Kidney (tissue), 14 donors: ENCODE data around the gene SLC20A1. TPM values are rescaled to one million over a fixed set of nuclear protein-coding genes. Genes with fewer than 3 reads are reported as not detected.

Experiments used
- DNase-seq, 5 donors: peaks; one replicate each; pipeline ENCODE4 v3.0.0-alpha.2; 2013 to 2020
- FAIRE-seq: peaks from 2 replicates; lab custom pipeline; 2012; peaks lifted over from hg19 to GRCh38; lab: Jason Lieb, UNC
- H3K27ac ChIP-seq, 2 donors: one replicate each; pipeline ENCODE4 v1.7.0; 2013; ENCODE audit warnings: low read depth in 2 of 2, low read length in 2 of 2, inconsistent platforms in 1 of 2
- H3K27me3 ChIP-seq: one replicate; pipeline ENCODE4 v1.7.1; 2013; ENCODE audit warnings: low read length, inconsistent platforms; ENCODE audit not compliant: control insufficient read depth, insufficient read depth
- H3K36me3 ChIP-seq, 3 donors: one replicate each; pipeline versions ENCODE4 v1.7.0 to v1.7.1; 2013; ENCODE audit warnings: low read length in 3 of 3, control low read depth in 1 of 3, inconsistent platforms in 1 of 3; ENCODE audit not compliant: insufficient read depth in 3 of 3, control insufficient read depth in 2 of 3
- H3K4me1 ChIP-seq, 3 donors: one replicate each; pipeline versions ENCODE4 v1.7.0 to v1.7.1; 2013; ENCODE audit warnings: low read length in 3 of 3, inconsistent platforms in 1 of 3, low read depth in 1 of 3; ENCODE audit not compliant: control insufficient read depth in 2 of 3, insufficient read depth in 2 of 3
- H3K4me3 ChIP-seq, 3 donors: one replicate each; pipeline versions ENCODE4 v1.7.0 to v1.8.1; 2013; ENCODE audit warnings: low read length in 3 of 3, control low read depth in 1 of 3, inconsistent platforms in 1 of 3
- H3K9ac ChIP-seq, 3 donors: one replicate each; pipeline versions ENCODE4 v1.7.0 to v1.7.1; 2013; ENCODE audit warnings: low read length in 3 of 3, control low read depth in 1 of 3, inconsistent platforms in 1 of 3
- H3K9me3 ChIP-seq, 3 donors: one replicate each; pipeline versions ENCODE4 v1.7.0 to v1.7.1; 2013; ENCODE audit warnings: low read length in 3 of 3, control low read depth in 1 of 3, inconsistent platforms in 1 of 3; ENCODE audit not compliant: control insufficient read depth in 2 of 3, insufficient read depth in 1 of 3
- CTCF ChIP-seq: IDR thresholded peaks from 3 replicates; pipeline ENCODE4 v1.5.1; 2012; ENCODE audit warnings: mild to moderate bottlenecking, moderate library complexity, borderline replicate concordance; ENCODE audit not compliant: insufficient read depth; ENCODE audit errors: extremely low read depth
- intact Hi-C: fragments of 100-400 bp; cut with DNase I; formaldehyde crosslinking; loops from one replicate; pipeline ENCODE4 v1.11.1; 2022
- polyA plus RNA-seq: library from polyadenylated mRNA; stranded (reverse); fragments of 350-450 nt; fragmentation: Illumina TruSeq; extraction: RNeasy Lipid Tissue Mini Kit (QIAGEN cat#74804); gene quantifications from one replicate; pipeline ENCODE4 v1.2.3, GENCODE V29; 2014; ENCODE audit warnings: low read depth, low replicate concordance; ENCODE audit not compliant: insufficient read depth
- total RNA-seq: library from RNA; stranded (reverse); fragmentation: NEBNext Ultra II Directional; extraction: Animal tissue kit (Norgen Biotek cat#: 25700); gene quantifications from one replicate; pipeline ENCODE4 v1.2.1, GENCODE V29; 2021
- donor health status: control.
- donor health status: control.
- donor health status: control.
- donor health status: control.
- donor health status: control.
- donor health status: DM: yes; HTN: yes; CAD: no.
- donor health status: Normal renal cell carcinoma (clear cell type).

SLC20A1 gene
- total and polyA plus RNA-seq, 2 donors from 2014 or later: 10.4 to 46.2 TPM

GRCh38 chr2:112600634-112601033 is 45.1 kb upstream of the SLC20A1 start:
- H3K36me3 ChIP-seq: no peaks in the 10 kb centered on the region
- no peak for TF ChIP-seq CTCF
- no peak overlapping the region for H3K27ac ChIP-seq
- no peak overlapping the region for H3K4me3 ChIP-seq
- no peaks in the 10 kb centered on the region for H3K9me3 ChIP-seq
- peaks cover 0 to 3% (median 0%) of the 10 kb centered on the region in 3 donors for H3K4me1 ChIP-seq
- intact Hi-C loops: loop anchor here (10.0 kb wide), 1 partner anchor 124 kb away; the partner anchor contains the start of gene NT5DC4
- no peaks in the 10 kb centered on the region for H3K27me3 ChIP-seq
- FAIRE-seq (no peak), DNase-seq (no peak)
- no peak overlapping the region for H3K9ac ChIP-seq

GRCh38 chr2:112601754-112602153 is 44.0 kb upstream of the SLC20A1 start:
- no peak for TF ChIP-seq CTCF
- H3K4me3 ChIP-seq: no peak overlapping the region
- intact Hi-C loops: loop anchor here (10.0 kb wide), 1 partner anchor 123 kb away; the partner anchor contains the start of gene NT5DC4
- no peak overlapping the region for H3K9ac ChIP-seq
- no peak for FAIRE-seq
- no peaks in the 10 kb centered on the region for H3K9me3 ChIP-seq
- no peak overlapping the region for H3K27ac ChIP-seq
- no peak for DNase-seq
- no peaks in the 10 kb centered on the region for H3K36me3 ChIP-seq
- no peaks in the 10 kb centered on the region for H3K27me3 ChIP-seq
- peaks cover 0 to 3% (median 0%) of the 10 kb centered on the region in 3 donors for H3K4me1 ChIP-seq

GRCh38 chr2:112602917-112603316 is 42.8 kb upstream of the SLC20A1 start:
- no peaks in the 10 kb centered on the region for H3K36me3 ChIP-seq
- H3K4me3 ChIP-seq: no peak overlapping the region
- intact Hi-C loops: loop anchor here (10.0 kb wide), 1 partner anchor 122 kb away; the partner anchor contains the start of gene NT5DC4
- no peak overlapping the region for H3K27ac ChIP-seq
- FAIRE-seq: no peak
- no peak for DNase-seq
- H3K9ac ChIP-seq: no peak overlapping the region
- H3K27me3 ChIP-seq: no peaks in the 10 kb centered on the region
- H3K4me1 ChIP-seq: peaks cover 0 to 3% (median 0%) of the 10 kb centered on the region in 3 donors
- no peak for TF ChIP-seq CTCF
- H3K9me3 ChIP-seq: no peaks in the 10 kb centered on the region

GRCh38 chr2:112603731-112604130 is 42.0 kb upstream of the SLC20A1 start:
- no peak overlapping the region for H3K27ac ChIP-seq
- intact Hi-C loops: loop anchor here (10.0 kb wide), 1 partner anchor 121 kb away; the partner anchor contains the start of gene NT5DC4

More at GRCh38 chr2:112603731-112604130, 42.0 kb upstream of the SLC20A1 start:
- DNase-seq: no peak
- H3K9me3 ChIP-seq: no peaks in the 10 kb centered on the region
- H3K4me1 ChIP-seq: peaks cover 0 to 3% (median 0%) of the 10 kb centered on the region in 3 donors
- no peaks in the 10 kb centered on the region for H3K27me3 ChIP-seq
- TF ChIP-seq CTCF: no peak
- no peak overlapping the region for H3K4me3 ChIP-seq
- no peak overlapping the region for H3K9ac ChIP-seq
- FAIRE-seq: no peak
- no peaks in the 10 kb centered on the region for H3K36me3 ChIP-seq
